ENCODE results near the gene FCER1A. TPM values are rescaled to one million over a fixed set of nuclear protein-coding genes. Genes with fewer than 3 reads are reported as not detected.
"Not testable (repeated sequence)": the region's sequence is repeated elsewhere in the genome, so short reads cannot be mapped to it uniquely, and the experiment has no call there.

FCER1A gene
- total RNA-seq, 1 experiment from 2014 or later, result not detected

DNA sequence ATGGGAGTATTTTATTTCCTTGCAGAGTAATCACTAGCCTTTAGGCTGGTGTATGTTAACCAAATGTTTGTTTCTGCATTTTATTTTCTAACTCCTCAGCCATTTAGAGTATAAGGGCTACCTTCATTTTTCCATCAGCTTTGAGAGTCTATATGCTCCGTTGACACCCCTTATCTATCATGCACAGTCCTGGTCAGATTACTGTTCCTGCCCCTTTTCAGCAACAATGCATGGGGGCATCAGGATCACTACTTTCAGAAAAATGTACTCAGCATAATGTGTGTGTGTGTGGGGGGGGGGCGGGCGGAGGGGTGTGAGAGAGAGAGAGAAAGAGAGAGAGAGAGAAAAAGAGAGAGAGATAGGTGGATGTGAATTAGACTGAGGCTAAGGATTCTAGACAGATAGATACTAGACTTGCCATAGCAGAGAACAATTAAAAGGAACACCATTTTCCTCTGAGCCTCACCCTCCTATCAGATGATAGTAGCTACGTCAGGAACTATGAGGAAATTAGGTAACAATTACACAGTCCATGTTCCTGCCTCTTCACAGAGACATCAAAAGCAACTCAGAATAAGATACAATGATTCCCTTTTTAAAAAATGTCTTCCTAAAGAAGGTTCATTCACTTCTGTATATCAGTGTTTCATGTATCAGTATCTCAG lies 40.8 kb downstream of the FCER1A start:
- TF ChIP-seq, protein P1, sequence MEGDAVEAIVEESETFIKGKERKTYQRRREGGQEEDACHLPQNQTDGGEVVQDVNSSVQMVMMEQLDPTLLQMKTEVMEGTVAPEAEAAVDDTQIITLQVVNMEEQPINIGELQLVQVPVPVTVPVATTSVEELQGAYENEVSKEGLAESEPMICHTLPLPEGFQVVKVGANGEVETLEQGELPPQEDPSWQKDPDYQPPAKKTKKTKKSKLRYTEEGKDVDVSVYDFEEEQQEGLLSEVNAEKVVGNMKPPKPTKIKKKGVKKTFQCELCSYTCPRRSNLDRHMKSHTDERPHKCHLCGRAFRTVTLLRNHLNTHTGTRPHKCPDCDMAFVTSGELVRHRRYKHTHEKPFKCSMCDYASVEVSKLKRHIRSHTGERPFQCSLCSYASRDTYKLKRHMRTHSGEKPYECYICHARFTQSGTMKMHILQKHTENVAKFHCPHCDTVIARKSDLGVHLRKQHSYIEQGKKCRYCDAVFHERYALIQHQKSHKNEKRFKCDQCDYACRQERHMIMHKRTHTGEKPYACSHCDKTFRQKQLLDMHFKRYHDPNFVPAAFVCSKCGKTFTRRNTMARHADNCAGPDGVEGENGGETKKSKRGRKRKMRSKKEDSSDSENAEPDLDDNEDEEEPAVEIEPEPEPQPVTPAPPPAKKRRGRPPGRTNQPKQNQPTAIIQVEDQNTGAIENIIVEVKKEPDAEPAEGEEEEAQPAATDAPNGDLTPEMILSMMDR (conservative IDR thresholded peaks at IDR 0.05), result no peak
- no peaks in the 10 kb centered on the region for H3K79me2 ChIP-seq (ENCODE audit: insufficient read depth, low read length)
- H3K9me3 Mint-ChIP-seq, result peaks cover 3 to 21% of the 10 kb centered on the region in 2 experiments; a peak in 4 of 5 replicates

DNA sequence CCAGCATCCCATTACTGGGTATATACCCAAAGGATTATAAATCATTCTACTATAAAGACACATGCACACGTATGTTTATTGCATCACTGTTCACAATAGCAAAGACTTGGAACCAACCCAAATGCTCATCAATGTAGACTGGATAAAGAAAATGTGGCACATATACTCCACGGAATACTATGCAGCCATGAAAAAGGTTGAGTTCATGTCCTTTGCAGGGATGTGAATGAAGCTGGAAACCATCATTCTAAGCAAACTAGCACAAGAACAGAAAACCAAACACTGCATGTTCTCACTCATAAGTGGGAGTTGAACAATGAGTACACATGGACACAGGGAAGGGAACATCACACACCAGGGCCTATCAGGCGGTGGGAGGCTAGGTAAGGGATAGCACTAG lies 47.2 kb downstream of the FCER1A start:
- not testable (repeated sequence) for H3K4me1 ChIP-seq (ENCODE audit: insufficient read depth, low read length); H2BK12ac ChIP-seq (ENCODE audit: insufficient read length, low read depth, low read length); H3K18ac ChIP-seq (ENCODE audit: insufficient read length, low read depth, low read length); H3K4me3 Mint-ChIP-seq; H3K27me3 Mint-ChIP-seq (ENCODE audit: low read depth); H2AK5ac ChIP-seq (ENCODE audit: insufficient read length, low read length); H3K79me1 ChIP-seq (ENCODE audit: insufficient read depth, low read depth, low read length, poor library complexity, severe bottlenecking); H3K79me2 ChIP-seq (ENCODE audit: insufficient read depth, low read length); H3K4me2 ChIP-seq (ENCODE audit: insufficient read depth, insufficient read length, low read length); H4K20me1 ChIP-seq (ENCODE audit: control insufficient read depth, insufficient read depth, insufficient read length); H3K27ac Mint-ChIP-seq; H3K9me3 ChIP-seq (ENCODE audit: control insufficient read depth, low read depth, low read length); H2BK120ac ChIP-seq (ENCODE audit: low read depth, low read length, poor library complexity, severe bottlenecking); H4K8ac ChIP-seq (replicated peaks; ENCODE audit: insufficient read length, low read depth, low read length); H3K27me3 ChIP-seq (ENCODE audit: insufficient read depth, low read length); H3K27ac ChIP-seq (ENCODE audit: insufficient read length, low read depth, low read length); H4K5ac ChIP-seq (ENCODE audit: insufficient read length, low read depth, low read length); H3K4ac ChIP-seq (ENCODE audit: low read depth, low read length); H4K91ac ChIP-seq (ENCODE audit: insufficient read length, low read depth, low read length); H2BK5ac ChIP-seq (ENCODE audit: insufficient read length, low read length); H3K23ac ChIP-seq (ENCODE audit: insufficient read length, low read depth, low read length); H2AFZ ChIP-seq (ENCODE audit: low read length); H2BK20ac ChIP-seq (ENCODE audit: low read depth, low read length, poor library complexity, severe bottlenecking); H3K9ac ChIP-seq (ENCODE audit: extremely low read depth, insufficient read length, low read length); H3K4me1 Mint-ChIP-seq; H3K56ac ChIP-seq (ENCODE audit: insufficient read length, low read depth, low read length); H2BK15ac ChIP-seq (ENCODE audit: low read depth, low read length); H3T11ph ChIP-seq (ENCODE audit: low read length); H3K23me2 ChIP-seq (ENCODE audit: insufficient read length, low read depth, low read length, poor library complexity, severe bottlenecking); DNase-seq; H3K14ac ChIP-seq (ENCODE audit: insufficient read depth, low read length)
- Mint-ChIP-seq H3K9me3 (peaks cover 11 to 42% of the 10 kb centered on the region in 2 experiments), H3K36me3 (ENCODE audit: insufficient read depth in 1 of 3, low read depth in 3 of 3) (peaks cover 0 to 26% (median 0%) of the 10 kb centered on the region in 3 experiments; a peak in 3 of 7 replicates)
- WGBS (ENCODE audit: extremely low coverage, insufficient read length, low lambda C conversion rate), result no CpG with 5 or more reads among the region's 3 CpGs

More for the DNA sequence above, 40.8 kb downstream of the FCER1A start:
- Histone ChIP-seq H2BK5ac (ENCODE audit: insufficient read length, low read length) (no peak overlapping the region), H2BK20ac (ENCODE audit: low read depth, low read length, poor library complexity, severe bottlenecking) (no peak overlapping the region), H3K79me1 (ENCODE audit: insufficient read depth, low read depth, low read length, poor library complexity, severe bottlenecking) (no peaks in the 10 kb centered on the region), H2BK15ac (ENCODE audit: low read depth, low read length) (no peak overlapping the region), H3K23ac (ENCODE audit: insufficient read length, low read depth, low read length) (no peak overlapping the region), H3K18ac (ENCODE audit: insufficient read length, low read depth, low read length) (no peak overlapping the region), H3K4me2 (ENCODE audit: insufficient read depth, insufficient read length, low read length) (no peak overlapping the region), H2AK5ac (ENCODE audit: insufficient read length, low read length) (no peak overlapping the region), H3K4me1 (ENCODE audit: insufficient read depth, low read length) (no peaks in the 10 kb centered on the region), H4K5ac (ENCODE audit: insufficient read length, low read depth, low read length) (no peak overlapping the region), H2BK120ac (ENCODE audit: low read depth, low read length, poor library complexity, severe bottlenecking) (no peak overlapping the region), H3K23me2 (ENCODE audit: insufficient read length, low read depth, low read length, poor library complexity, severe bottlenecking) (no peaks in the 10 kb centered on the region), H3K4ac (ENCODE audit: low read depth, low read length) (no peak overlapping the region), H4K8ac (replicated peaks; ENCODE audit: insufficient read length, low read depth, low read length) (no peak overlapping the region), H3K14ac (ENCODE audit: insufficient read depth, low read length) (no peak overlapping the region), H3K27ac (ENCODE audit: insufficient read length, low read depth, low read length) (no peak overlapping the region), H2AFZ (ENCODE audit: low read length) (no peak overlapping the region), H4K20me1 (ENCODE audit: control insufficient read depth, insufficient read depth, insufficient read length) (no peaks in the 10 kb centered on the region), H3T11ph (ENCODE audit: low read length) (no peak overlapping the region), H3K9me3 (ENCODE audit: control insufficient read depth, low read depth, low read length) (no peaks in the 10 kb centered on the region), H3K27me3 (ENCODE audit: insufficient read depth, low read length) (no peaks in the 10 kb centered on the region), H4K91ac (ENCODE audit: insufficient read length, low read depth, low read length) (no peak overlapping the region), H3K9ac (ENCODE audit: extremely low read depth, insufficient read length, low read length) (no peak overlapping the region), H3K56ac (ENCODE audit: insufficient read length, low read depth, low read length) (no peak overlapping the region), H2BK12ac (ENCODE audit: insufficient read length, low read depth, low read length) (no peak overlapping the region)
- Mint-ChIP-seq H3K4me1 (peaks cover 0 to 2% of the 10 kb centered on the region in 2 experiments; a peak in 1 of 4 replicates), H3K27me3 (ENCODE audit: low read depth) (no peaks in the 10 kb centered on the region), H3K4me3 (no peak overlapping the region), H3K27ac (no peak overlapping the region), H3K36me3 (ENCODE audit: insufficient read depth in 1 of 3, low read depth in 3 of 3) (peaks cover 0 to 6% (median 0%) of the 10 kb centered on the region in 3 experiments; a peak in 3 of 7 replicates)
- no peak for DNase-seq
- WGBS (ENCODE audit: extremely low coverage, insufficient read length, low lambda C conversion rate), result no CpG with 5 or more reads among the region's 4 CpGs

Measured in H9 (cell line).